Kidney tubule cell (primary cell): Measurements from ENCODE around the gene NOLC1.

Experiments used
- DNase-seq: peaks from one replicate; pipeline ENCODE4 v3.0.0-alpha.2; 2018; ENCODE audit warnings: low spot score

The NOLC1 gene

GRCh38 chr10:102121739-102122372, 30.3 kb upstream of the NOLC1 start:
- no peak for DNase-seq

- DNase-seq: no peak
Observed at GRCh38 chr10:102122450-102122849, 29.7 kb upstream of the NOLC1 start.

- DNase-seq: no peak
Observed at GRCh38 chr10:102123223-102123622, 29.0 kb upstream of the NOLC1 start.

DNA sequence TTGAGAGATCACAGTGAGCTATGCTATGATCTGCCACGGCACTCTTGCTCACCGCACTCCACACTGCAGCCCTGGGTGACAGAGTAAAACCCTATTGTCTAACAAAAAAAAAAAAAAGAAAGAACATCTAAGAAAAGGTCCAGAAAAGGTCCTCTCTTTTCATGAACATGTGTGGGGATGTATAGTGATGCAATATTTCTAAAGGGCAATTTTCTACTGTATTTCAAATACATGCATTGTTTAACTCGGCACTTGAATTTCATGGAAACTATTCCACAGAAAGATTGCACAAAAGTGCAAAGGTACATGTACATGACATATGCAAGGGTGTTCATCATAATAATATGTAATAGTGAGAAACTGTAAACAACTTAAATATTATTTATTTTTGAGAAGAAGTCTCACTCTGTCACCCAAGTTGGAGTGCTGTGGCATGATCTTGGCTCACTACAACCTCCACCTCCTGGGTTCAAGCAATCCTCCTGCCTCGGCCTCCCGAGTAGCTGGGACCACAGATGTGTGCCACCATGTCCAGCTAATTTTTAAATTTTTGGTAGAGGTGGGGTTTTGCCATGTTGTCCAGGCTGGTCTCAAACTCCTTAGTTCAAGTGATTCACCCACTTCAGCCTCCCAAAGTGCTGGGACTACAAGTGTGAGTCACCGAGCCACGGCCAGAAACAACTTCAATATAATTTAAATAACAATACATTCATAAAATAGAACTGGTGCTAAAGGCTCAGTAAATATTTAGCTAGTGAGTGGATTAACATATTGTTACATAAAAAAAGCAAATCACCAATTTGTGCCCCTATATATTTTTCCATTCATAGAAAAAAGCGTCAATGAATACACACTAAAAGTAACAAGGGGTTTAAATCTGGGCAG, 20.7 kb upstream of the NOLC1 start:
- DNase-seq: peak; percentile 56

DNA sequence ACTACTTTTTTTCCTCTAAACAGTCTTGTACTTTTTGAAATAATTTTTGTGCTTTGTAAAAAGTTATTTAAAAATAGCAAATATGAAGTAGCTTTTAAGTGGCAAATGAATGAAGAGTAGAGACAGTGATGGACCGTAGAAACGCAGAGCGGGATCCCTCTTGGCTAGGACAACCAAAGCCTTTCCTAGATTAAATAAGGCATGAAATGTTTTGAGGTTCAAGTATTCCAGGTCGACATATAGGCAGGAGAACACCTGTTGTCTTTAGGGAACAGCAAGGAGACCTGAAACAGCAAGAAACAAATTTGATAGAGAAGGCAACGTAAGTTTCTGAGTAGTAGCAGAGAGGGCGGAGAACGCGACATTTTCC, 20.0 kb upstream of the NOLC1 start:
- DNase-seq: no peak

DNA sequence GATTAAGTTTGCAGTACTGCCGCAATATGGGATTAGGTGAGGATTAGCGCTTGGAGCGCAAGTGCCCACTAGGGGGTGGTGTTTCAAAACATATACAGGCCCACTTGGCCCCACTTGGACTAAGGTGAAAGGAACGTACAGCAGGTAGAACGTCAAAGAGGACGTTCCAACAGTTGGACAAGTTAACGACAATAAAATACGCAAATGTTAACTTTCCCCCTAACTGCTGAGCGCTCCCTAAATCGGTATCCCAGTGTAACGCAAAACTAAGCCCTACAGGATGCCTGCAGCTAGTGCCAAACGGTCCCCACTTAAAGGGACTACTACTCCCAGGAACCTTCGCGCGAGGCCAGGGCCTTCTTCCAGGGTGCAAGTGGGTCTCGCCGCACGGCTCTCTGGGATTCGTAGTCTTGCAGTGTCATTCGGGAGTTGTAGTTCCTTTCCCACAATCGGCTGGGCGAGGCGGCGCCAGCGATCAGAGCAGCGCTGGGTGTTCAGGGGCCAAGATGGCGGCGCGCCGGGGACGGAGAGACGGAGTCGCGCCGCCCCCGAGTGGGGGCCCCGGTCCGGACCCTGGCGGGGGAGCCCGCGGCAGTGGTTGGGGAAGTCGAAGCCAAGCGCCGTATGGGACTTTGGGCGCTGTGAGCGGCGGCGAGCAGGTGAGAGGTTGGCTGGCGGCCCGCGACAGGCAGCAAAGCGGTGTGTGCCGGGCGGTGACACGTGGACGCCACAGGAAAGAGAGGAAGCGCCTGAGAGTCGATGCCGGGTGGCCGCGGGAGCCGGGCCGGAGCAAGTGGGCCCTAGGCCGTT, 19.4 kb upstream of the NOLC1 start, which contains the start of gene PPRC1:
Gene PPRC1 (plus strand): TSS at position 478 of the 810 bp plus-strand sequence. CDS start 29 bp downstream, at position 507.
- peak; percentile 99 for DNase-seq

- peak; percentile 83 for DNase-seq
Observed at GRCh38 chr10:102133373-102134195, 18.6 kb upstream of the NOLC1 start.

- no peak for DNase-seq
Observed at GRCh38 chr10:102134416-102134815, 17.8 kb upstream of the NOLC1 start.

DNA sequence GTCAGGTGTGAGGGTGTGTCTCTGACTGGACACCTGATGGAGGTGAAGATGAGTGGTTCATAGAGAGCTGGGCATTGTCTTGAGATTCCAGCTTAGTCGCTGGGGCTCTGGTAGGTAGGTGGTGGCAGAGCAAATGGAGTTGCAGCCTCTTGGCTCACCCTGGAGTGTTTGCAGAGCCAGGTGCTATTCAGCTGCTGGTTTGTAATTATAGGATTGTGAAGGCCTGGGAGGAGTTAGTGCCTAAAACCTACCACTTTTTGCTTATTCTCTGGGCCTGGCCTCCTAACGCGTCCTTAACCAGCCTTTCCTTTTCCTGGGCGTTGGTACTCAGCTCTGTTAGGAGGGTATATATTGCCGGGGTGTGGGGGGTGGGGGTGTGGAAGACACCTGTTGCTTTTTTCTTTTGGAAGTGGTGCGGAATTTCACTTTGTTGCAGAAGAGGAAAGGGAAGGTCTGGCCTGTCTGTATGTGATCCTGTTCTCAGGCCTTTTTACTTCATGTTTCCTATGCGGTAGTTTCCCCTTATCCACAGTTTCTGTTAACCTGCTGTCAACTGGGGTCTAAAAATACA, 16.1 kb upstream of the NOLC1 start:
- DNase-seq: no peak

DNA sequence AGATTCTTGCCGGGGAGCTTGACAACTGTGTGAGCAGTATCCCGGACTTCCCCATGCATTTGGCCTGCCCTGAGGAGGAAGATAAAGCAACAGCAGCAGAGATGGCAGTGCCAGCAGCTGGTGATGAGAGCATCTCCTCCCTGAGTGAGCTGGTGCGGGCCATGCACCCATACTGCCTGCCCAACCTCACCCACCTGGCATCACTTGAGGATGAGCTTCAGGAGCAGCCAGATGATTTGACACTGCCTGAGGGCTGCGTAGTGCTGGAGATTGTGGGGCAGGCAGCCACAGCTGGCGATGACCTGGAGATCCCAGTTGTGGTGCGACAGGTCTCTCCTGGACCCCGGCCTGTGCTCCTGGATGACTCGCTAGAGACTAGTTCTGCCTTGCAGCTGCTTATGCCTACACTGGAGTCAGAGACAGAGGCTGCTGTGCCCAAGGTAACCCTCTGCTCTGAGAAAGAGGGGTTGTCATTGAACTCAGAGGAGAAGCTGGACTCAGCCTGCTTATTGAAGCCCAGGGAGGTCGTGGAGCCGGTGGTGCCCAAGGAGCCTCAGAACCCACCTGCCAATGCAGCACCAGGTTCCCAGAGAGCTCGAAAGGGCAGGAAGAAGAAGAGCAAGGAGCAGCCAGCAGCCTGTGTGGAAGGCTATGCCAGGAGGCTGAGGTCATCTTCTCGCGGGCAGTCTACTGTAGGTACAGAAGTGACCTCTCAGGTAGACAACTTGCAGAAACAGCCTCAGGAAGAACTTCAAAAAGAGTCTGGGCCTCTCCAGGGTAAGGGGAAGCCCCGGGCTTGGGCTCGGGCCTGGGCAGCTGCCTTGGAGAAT, 12.7 kb upstream of the NOLC1 start:
- no peak for DNase-seq

GRCh38 chr10:102140218-102140617, 12.0 kb upstream of the NOLC1 start:
- DNase-seq: no peak

DNA sequence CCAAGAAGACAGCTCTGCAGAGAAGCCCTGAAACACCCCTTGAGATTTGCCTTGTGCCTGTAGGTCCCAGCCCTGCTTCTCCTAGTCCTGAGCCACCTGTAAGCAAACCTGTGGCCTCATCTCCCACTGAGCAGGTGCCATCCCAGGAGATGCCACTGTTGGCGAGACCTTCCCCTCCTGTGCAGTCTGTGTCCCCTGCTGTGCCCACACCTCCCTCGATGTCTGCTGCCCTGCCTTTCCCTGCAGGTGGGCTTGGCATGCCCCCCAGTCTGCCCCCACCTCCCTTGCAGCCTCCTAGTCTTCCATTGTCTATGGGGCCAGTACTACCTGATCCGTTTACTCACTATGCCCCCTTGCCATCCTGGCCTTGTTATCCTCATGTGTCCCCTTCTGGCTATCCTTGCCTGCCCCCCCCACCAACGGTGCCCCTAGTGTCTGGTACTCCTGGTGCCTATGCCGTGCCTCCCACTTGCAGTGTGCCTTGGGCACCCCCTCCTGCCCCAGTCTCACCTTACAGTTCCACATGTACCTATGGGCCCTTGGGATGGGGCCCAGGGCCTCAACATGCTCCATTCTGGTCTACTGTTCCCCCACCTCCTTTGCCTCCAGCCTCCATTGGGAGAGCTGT, 11.2 kb upstream of the NOLC1 start:
- DNase-seq: no peak

DNA sequence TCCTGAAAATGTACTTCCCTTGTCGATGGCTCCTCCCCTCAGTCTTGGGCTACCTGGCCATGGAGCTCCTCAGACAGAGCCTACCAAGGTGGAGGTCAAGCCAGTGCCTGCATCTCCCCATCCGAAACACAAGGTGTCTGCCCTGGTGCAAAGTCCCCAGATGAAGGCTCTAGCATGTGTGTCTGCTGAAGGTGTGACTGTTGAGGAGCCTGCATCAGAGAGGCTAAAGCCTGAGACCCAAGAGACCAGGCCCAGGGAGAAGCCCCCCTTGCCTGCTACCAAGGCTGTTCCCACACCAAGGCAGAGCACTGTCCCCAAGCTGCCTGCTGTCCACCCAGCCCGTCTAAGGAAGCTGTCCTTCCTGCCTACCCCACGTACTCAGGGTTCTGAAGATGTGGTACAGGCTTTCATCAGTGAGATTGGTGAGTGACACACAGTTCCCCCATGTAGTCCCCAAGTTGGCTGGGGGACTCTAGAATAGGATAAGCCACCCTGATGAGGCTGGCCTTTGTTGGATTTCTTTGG, 10.5 kb upstream of the NOLC1 start:
- DNase-seq: no peak

DNA sequence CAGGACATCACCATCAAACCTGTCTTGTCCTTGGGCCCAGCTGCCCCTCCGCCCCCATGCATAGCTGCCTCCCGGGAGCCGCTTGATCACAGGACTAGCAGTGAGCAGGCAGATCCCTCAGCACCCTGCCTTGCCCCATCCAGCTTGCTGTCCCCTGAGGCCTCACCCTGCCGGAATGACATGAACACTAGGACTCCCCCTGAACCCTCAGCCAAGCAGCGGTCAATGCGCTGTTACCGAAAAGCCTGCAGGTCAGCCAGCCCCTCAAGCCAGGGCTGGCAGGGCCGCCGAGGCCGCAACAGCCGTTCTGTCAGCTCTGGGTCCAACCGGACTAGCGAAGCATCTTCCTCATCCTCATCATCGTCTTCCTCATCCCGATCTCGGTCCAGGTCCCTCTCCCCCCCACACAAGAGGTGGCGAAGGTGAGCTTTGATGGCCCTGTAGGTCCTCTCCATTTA, 5.2 kb upstream of the NOLC1 start:
- no peak for DNase-seq

GRCh38 chr10:102147561-102147960, 4.6 kb upstream of the NOLC1 start:
- DNase-seq: peak; percentile 75

DNA sequence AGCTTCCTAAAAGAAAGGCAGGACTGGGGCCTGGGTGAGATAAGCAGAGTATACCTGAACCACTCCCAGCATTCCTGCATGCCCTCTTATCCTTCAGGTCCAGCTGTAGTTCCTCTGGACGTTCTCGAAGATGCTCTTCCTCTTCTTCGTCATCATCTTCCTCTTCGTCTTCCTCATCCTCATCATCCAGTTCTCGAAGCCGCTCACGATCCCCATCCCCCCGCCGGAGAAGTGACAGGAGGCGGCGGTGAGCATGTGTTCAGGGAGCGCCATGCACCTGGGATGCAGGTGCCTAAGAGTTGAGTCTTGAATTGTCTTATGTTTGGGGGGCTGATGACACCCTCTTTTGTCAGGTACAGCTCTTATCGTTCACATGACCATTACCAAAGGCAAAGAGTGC, 3.9 kb upstream of the NOLC1 start:
- no peak for DNase-seq

DNA sequence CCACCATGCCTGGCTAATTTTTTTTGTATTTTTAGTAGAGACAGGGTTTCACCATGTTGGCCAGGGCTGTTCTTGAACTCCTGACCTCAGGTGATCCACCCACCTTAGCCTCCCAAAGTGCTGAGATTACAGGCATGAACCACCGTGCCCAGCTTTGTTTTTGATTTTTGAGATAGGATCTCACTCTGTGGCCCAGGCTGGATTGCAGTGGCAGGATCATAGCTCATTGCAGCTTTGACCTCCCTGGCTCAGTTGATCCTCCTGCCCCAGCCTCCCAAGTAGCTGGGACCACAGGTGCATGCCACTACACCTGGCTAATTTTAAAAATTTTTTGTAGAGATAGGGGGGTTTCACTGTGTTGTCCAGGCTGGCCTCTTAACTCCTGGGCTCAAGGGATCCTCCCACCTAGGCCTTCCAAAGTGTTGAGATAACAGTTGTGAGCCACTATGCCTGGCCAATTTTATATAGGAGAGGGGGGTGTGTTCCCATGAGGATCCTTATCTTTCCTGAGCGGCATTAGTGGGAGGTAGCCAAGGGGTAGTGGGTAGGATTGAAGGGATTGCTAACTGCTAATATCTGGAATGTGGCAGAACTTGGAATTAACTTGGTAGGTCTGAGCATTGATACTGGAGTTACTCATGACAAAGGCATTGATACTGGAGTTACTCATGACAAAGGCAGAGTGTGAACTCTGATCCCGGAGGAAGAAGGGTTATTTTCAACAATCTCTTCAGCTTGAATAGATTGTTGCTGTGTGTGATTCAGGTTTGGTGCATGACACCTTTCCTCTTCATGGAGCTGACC, 1.0 kb upstream of the NOLC1 start:
- peak; percentile 91 for DNase-seq

DNA sequence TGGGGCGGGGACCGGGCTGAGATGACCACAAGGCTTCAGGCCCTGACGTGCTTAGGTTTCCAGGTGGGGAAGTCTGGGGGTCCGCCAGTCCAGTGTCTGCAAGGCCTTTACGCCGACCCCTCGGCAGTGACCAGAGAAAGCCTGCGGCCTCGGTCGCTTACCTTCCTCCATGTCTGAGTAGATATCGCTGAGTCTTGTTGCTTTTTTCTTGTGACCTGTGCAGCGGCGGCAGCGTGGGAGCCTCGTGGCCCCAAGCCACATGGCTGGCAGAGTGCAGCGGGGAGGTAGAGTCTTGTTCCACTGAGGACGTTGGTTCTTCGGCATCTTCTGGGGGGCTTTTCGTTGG, 329 bp downstream of the NOLC1 start:
- DNase-seq: no peak

- DNase-seq: peak; percentile 17
Observed at GRCh38 chr10:102153093-102153620, 968 bp downstream of the NOLC1 start.
